ENCODE measurements around the gene IDH3G.

The IDH3G gene

DNA sequence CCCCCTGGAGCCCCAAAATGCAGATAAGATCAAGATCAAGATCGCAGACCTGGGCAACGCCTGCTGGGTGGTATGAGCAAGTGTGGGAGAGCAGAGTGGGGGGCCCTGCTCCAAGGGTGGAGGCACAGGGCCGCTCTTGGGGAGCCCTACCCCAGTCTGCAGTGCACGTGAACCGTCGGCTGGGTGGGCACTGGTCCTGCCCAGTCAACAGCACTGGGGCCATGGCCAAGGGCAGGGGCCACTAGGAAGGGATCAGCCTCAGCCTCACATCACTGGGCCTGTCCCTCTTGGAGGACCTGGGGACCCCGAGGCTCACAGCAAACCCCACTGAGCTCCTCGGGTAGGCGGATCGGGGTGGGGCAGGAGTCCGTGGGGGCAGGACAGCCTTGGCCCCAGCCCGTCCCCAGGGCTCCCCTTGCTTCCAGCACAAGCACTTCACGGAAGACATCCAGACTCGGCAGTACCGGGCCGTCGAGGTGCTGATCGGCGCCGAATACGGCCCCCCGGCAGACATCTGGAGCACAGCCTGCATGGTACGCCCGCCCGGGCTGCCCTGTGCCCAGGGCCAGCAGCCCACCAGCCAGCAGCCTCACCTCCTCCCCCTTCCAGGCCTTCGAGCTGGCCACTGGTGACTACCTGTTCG is 9.7 kb downstream of the IDH3G start:
- Histone ChIP-seq H3K9ac (no peak overlapping the region), H3K36me3 (ENCODE audit: control insufficient read depth, insufficient read depth, low read length) (no peaks in the 10 kb centered on the region), H3K4me1 (no peaks in the 10 kb centered on the region), H3K4me3 (ENCODE audit: low read depth, low read length) (no peak overlapping the region), H3K4me2 (ENCODE audit: low read length) (no peak overlapping the region), H3K27ac (no peak overlapping the region), H2AFZ (no peak overlapping the region), H3K27me3 (ENCODE audit: control insufficient read depth, insufficient read depth, low read length) (no peaks in the 10 kb centered on the region), H3K79me2 (no peaks in the 10 kb centered on the region), H3K9me3 (ENCODE audit: control insufficient read depth, low read length) (no peaks in the 10 kb centered on the region)
- TF ChIP-seq, protein P1, sequence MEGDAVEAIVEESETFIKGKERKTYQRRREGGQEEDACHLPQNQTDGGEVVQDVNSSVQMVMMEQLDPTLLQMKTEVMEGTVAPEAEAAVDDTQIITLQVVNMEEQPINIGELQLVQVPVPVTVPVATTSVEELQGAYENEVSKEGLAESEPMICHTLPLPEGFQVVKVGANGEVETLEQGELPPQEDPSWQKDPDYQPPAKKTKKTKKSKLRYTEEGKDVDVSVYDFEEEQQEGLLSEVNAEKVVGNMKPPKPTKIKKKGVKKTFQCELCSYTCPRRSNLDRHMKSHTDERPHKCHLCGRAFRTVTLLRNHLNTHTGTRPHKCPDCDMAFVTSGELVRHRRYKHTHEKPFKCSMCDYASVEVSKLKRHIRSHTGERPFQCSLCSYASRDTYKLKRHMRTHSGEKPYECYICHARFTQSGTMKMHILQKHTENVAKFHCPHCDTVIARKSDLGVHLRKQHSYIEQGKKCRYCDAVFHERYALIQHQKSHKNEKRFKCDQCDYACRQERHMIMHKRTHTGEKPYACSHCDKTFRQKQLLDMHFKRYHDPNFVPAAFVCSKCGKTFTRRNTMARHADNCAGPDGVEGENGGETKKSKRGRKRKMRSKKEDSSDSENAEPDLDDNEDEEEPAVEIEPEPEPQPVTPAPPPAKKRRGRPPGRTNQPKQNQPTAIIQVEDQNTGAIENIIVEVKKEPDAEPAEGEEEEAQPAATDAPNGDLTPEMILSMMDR (IDR thresholded peaks at IDR 0.05): no peak

DNA sequence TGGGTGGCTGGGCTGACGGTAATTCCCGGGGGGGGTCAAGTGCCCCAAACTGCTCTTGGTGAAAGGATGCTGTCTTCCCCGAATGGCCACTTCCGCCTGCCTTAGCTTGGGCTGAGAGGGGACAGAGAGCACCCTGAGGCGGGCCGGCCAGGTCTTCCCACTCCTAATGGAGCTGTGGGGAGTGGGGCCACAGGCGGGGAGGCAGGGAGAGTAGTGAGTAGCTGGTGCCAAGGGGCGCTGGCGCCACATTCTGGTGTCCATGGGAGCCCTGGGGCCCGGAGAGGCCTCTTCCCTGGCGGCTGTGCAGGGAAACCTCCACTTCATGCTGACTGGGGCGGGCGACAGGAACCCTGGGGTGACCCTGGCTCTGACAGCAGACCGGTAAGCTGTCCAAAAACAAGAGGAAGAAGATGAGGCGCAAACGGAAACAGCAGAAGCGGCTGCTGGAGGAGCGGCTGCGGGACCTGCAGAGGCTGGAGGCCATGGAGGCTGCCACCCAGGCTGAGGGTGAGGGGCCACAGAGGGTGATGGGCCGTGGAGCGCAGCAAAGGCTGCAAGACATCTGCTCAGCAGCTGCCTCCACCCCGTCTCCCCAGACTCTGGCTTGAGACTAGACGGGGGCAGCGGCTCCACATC is 10.7 kb downstream of the IDH3G start:
- TF ChIP-seq, protein P1 (IDR thresholded peaks at IDR 0.05): no peak
- Histone ChIP-seq H2AFZ (no peak overlapping the region), H3K9me3 (ENCODE audit: control insufficient read depth, low read length) (no peaks in the 10 kb centered on the region), H3K27me3 (ENCODE audit: control insufficient read depth, insufficient read depth, low read length) (no peaks in the 10 kb centered on the region), H3K36me3 (ENCODE audit: control insufficient read depth, insufficient read depth, low read length) (no peaks in the 10 kb centered on the region), H3K9ac (no peak overlapping the region), H3K4me3 (ENCODE audit: low read depth, low read length) (no peak overlapping the region), H3K79me2 (no peaks in the 10 kb centered on the region), H3K4me2 (ENCODE audit: low read length) (no peak overlapping the region), H3K27ac (no peak overlapping the region), H3K4me1 (no peaks in the 10 kb centered on the region)

DNA sequence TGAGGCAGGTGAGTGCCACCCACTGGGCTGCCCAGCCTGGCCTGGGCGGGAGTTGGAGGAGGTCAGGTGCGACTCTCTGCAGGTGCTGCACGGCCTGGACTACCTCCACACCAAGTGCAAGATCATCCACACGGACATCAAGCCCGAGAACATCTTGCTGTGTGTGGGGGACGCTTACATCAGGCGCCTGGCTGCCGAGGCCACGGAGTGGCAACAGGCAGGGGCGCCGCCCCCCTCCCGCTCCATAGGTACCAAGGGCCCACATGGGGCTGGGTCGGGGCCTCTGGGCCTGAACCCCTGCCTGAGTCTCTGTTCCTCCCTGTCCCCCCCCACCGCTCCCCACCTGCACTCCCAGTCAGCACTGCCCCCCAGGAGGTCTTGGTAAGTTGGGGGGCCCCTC is 11.3 kb downstream of the IDH3G start:
- no peaks in the 10 kb centered on the region for H3K27me3 ChIP-seq (ENCODE audit: control insufficient read depth, insufficient read depth, low read length)
- H3K36me3 ChIP-seq (ENCODE audit: control insufficient read depth, insufficient read depth, low read length): no peaks in the 10 kb centered on the region
- no peak overlapping the region for H3K4me2 ChIP-seq (ENCODE audit: low read length)
- H3K4me1 ChIP-seq: no peaks in the 10 kb centered on the region
- no peaks in the 10 kb centered on the region for H3K79me2 ChIP-seq
- no peak overlapping the region for H2AFZ ChIP-seq
- no peak overlapping the region for H3K27ac ChIP-seq
- no peaks in the 10 kb centered on the region for H3K9me3 ChIP-seq (ENCODE audit: control insufficient read depth, low read length)
- H3K4me3 ChIP-seq (ENCODE audit: low read depth, low read length): no peak overlapping the region
- TF ChIP-seq, protein P1 (IDR thresholded peaks at IDR 0.05): no peak
- H3K9ac ChIP-seq: no peak overlapping the region

DNA sequence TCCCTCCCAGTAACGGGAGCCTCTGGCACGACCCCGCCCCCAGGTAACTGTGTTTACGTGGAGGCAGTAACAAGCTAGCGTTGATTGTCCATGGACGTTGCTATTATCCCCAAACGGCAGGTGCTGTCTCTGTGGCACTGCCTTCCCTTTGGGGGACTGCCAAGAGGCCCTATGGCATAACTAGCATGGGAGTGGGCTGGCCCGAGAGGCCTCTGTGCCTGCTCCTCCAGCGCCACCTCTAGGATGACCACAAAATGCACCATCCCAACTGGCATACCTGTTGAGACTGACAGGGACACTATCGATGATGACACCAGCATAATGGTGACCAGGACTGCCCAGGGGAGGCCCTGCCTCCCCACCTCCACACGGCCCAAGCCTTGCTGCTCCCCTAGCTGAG is 11.9 kb downstream of the IDH3G start:
- Histone ChIP-seq H3K79me2 (no peaks in the 10 kb centered on the region), H3K27ac (no peak overlapping the region), H3K4me1 (no peaks in the 10 kb centered on the region), H3K4me2 (ENCODE audit: low read length) (no peak overlapping the region), H3K27me3 (ENCODE audit: control insufficient read depth, insufficient read depth, low read length) (no peaks in the 10 kb centered on the region), H3K9me3 (ENCODE audit: control insufficient read depth, low read length) (no peaks in the 10 kb centered on the region), H3K4me3 (ENCODE audit: low read depth, low read length) (no peak overlapping the region), H3K9ac (no peak overlapping the region), H2AFZ (no peak overlapping the region), H3K36me3 (ENCODE audit: control insufficient read depth, insufficient read depth, low read length) (no peaks in the 10 kb centered on the region)
- TF ChIP-seq, protein P1 (IDR thresholded peaks at IDR 0.05): no peak
